ENCODE measurements around the gene TSSK6.

TSSK6 gene

DNA sequence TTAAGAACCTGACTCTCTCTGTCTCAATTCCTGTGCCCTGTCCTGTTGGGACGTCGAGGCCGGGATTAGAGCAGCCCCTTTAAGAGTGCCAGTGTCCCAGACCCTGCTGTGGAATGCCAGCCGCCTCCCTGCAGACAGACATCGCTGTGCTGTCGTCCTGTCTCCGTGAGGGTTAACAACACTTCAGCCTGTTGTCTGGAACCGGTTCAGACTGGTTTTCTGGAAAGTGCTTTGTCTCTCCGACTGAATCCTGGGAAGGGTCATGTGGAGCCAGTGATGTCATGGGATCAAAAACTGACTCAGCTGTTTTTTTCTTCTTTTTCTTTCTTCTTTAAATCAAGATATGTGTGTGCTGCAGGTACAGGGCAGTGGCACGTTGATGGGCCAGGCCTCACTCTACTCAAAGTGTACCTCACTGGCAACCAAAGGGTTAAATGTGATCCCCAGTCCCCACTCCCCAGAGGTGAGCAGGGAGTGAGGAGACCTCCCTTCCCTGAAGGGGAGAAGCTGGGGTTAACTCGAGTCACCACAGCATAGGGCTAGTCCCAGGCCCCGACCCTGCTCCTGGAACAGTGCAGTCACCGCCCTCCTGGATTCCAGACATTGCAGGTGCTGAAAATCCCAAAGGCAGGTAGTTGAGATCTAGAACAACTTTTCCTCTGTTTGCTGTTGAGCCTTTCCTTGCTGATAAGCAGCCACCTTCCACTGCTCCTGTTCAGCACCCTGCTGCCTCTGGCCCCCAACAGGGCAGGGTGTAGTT lies 50.8 kb downstream of the TSSK6 start:
- DNase-seq (no peak), ATAC-seq (no peak)

Data from stimulated activated naive CD8-positive, alpha-beta T cell treated with anti-CD3 and anti-CD28 coated beads, Interleukin-15, Interleukin-2, amounts not matched to agents 100 U/mL and 50 U/mL, for 24 hours (primary cell).